ENCODE measurements around the gene TRIM5.
"Not testable (repeated sequence)": the region's sequence is repeated elsewhere in the genome, so short reads cannot be mapped to it uniquely, and the experiment has no call there.

TRIM5 gene, protein sequence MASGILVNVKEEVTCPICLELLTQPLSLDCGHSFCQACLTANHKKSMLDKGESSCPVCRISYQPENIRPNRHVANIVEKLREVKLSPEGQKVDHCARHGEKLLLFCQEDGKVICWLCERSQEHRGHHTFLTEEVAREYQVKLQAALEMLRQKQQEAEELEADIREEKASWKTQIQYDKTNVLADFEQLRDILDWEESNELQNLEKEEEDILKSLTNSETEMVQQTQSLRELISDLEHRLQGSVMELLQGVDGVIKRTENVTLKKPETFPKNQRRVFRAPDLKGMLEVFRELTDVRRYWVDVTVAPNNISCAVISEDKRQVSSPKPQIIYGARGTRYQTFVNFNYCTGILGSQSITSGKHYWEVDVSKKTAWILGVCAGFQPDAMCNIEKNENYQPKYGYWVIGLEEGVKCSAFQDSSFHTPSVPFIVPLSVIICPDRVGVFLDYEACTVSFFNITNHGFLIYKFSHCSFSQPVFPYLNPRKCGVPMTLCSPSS

DNA sequence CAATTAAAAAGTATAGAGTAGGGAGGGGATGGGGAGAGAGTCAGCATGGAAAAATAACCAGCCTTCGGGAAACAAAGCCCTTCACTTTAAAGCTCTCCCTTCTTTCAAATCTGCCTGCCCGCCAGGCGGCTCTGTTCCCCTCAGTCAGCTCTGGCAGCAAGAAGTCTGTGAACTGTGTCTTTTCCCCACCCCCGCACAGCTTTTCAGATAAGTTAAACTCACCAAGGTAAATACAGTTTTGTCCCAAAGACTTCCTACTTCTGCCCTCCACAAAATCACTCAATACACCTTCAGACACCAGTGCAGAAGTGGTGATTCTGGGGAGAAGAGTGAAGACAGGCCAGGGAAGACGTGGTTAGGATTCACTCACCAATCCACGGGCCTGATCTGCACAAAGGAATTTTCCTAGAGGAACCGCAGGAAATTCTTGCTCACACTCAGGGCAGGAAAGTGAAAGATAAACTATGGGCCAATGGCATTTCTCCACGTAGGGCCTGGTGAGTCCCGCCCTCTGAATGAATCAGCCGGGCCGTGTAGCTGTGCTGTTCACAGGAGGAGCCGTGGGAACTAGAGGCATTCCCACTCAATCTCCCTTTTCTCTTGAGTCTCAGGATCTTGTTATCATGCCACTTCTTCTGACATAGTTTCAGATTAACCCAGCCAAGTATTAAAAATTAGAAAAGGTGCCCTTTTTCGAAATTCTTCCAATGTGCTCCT is at the start of gene TRIM5:
TRIM5 (minus strand) TSS at position 429 of the 717 bp plus-strand sequence. CDS start 4,897 bp downstream, outside the sequence.
- no peak for DNase-seq

DNA sequence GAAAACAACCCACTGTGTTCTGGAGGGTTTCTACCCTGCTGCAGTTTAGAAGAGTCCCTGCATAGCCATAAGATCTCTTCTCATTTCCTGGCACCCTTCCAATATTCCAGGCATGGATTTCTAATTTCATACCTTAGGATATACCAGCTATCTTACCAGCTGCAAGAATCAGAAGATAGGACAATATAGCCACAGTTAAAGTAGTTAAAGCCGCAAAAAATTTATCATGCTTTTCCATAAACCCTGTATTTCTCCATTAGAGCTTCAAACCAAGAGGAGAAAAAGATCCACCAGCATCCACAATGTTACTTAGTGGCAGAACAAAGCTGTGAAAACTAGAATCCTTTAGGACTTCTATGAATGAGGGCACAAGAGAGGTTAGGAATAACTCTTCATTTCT is 42.8 kb upstream of the TRIM5 start:
- DNase-seq: no peak

DNA sequence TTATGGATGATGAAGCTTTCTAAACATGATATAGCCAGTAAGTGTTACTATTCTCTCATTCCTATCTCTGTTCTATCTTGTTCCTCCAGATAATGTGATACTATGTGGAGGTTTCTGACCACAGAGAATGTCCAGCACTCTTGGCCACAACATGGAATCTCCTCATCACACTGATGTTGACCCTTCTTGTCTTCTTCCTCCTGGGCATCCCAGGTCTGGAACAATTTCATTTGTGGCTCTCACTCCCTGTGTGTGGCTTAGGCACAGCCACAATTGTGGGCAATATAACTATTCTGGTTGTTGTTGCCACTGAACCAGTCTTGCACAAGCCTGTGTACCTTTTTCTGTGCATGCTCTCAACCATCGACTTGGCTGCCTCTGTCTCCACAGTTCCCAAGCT is 41.5 kb upstream of the TRIM5 start:
- DNase-seq: no peak

DNA sequence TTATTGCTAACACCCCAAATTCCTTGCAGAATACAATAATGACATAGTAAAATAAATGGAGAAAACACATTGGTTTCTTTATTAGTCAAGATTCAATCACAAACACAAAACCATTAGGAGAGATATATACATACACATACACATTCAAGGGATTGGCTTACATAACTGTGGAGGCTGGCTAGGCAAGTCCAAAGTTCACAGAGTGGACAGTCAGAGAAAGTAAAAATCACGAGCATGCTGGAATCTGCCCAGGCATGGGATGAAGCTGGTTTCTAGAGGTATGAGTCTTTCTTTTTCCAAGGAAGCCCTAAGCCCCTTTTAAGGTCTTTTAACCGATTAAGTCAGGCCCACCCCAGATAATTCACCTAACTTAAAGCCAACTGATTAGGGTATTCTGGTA is 37.7 kb upstream of the TRIM5 start:
- no peak for DNase-seq

DNA sequence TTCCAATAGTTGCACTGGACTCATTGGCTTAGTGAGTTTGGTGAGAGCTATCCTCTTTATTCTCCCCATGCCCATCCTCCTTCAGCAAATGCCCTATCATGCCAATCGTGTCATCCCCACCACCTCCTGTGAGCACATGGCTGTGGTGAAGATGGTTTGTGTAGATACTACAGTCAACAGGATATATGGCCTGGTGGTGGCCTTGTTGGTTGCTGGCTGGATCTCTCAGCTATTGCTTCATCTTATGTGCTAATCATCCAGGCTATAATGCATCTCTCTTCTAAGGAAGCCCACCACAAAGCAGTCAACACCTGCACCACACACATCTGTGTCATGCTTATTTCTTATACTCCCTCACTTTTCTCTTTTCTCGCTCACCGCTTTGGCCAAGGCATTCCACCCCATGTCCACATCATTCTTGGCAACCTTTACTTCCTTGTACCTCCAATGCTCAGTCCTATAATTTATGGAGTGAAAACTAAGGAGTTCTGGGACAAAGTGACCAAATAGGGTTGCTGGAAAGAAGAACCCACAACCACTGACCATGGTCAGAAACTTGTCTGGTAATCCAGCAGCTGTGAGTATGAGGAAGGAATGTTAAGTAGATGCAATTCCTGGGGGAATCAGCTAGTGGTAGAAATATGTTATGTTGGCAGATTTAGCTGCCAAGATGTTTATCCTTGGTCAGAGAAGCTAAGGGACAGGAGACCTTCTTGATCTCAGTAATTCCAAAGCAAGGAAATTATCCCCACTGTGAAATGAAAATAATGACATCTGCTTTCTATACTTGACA is 35.0 kb upstream of the TRIM5 start:
- DNase-seq: no peak

DNA sequence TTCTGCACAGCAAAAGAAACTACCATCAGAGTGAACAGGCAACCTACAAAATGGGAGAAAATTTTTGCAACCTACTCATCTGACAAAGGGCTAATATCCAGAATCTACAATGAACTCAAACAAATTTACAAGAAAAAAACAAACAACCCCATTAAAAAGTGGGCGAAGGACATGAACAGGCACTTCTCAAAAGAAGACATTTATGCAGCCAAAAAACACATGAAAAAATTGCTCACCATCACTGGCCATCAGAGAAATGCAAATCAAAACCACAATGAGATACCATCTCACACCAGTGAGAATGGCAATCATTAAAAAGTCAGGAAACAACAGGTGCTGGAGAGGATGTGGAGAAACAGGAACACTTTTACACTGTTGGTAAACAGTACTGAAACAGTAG is 31.6 kb upstream of the TRIM5 start:
- DNase-seq: not testable (repeated sequence)

DNA sequence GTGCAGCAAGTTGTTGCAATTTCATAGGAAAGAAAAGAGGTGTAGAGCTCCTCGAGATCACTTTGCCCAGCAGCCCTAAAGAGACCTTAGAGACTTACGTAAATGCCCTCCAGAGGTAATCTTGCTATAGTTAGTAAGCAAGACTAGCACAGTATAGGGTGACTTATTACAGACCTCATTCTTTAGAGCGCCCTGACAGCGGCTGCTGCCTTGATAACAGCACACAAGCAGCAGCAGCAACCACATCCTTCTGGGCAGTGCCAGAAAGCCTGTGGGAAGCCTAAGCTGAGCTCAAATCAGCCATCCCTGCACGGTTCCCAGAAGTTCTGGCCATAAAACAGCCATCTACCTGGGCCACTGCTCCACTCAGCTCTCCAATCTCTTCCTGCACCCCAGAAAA is 28.8 kb upstream of the TRIM5 start:
- no peak for DNase-seq

DNA sequence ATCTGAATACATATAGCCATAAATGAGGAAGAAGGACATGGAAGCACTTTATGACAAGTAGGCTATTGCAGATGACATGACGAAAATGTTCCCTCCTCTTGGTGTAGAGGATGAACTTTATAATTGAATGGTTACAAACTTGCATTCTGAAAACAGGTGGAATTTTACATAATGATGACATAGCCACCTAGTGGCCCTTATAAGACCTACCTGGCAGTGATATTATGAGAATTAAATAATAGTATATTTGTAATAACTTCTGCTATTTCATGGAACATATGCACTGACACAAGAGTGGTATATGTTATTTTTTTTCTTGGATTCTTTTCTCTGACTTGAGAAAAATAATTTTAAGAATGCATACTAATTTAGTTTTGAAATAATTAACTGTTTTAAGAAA is 27.6 kb upstream of the TRIM5 start:
- DNase-seq: no peak

DNA sequence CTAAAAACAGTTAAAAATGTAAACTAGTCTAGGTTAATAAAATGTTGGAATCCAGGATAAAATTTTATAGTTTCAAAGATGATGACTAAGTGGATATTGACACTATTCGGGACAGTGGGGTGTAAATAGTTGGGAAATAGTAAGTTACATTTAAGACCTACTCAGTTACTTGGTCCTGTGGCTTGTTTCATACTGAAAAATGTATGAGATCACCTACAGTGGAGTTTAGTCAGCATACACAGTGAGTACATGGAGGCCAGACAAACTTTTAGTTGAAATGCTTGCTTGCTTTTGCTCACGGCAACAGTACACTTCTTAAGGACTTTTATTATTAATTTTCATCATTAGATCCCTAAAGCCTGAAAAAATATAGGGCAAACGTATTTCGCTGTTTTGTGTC is 20.8 kb upstream of the TRIM5 start:
- DNase-seq: no peak

DNA sequence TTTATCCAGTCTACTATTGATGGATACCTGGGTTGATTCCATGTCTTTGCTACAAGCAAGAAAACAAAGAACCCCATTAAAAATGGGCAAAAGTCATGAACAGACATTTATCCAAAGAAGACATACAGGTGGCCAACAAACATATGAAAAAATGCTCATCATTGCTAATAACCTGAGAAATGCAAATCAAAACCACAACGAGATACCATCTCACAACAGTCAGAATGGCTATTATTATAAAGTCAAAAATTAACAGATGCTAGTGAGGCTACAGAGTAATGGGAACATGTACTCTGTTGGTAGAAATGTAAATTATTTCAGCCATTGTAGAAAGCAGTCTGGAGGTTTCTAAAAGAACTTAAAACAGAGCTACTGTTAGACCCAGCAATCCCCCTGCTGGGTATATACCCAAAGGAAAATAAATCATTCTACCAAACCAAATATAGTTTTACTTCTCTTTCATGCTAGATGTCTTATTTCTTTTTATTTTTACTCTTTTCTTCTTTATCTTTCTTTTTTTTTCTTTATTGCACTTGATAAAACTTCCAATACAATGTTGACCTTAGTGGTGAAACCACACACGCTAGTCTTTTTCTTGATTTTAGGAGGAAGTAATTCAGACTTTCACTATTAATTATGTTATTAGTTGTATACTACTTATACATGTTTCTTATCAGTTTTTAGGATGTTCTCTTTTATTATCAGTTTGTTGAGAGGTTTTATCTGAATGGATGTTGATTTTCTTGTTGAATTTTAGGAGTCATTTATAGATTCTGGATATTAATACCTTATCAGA is 19.1 kb upstream of the TRIM5 start:
- no peak for DNase-seq

DNA sequence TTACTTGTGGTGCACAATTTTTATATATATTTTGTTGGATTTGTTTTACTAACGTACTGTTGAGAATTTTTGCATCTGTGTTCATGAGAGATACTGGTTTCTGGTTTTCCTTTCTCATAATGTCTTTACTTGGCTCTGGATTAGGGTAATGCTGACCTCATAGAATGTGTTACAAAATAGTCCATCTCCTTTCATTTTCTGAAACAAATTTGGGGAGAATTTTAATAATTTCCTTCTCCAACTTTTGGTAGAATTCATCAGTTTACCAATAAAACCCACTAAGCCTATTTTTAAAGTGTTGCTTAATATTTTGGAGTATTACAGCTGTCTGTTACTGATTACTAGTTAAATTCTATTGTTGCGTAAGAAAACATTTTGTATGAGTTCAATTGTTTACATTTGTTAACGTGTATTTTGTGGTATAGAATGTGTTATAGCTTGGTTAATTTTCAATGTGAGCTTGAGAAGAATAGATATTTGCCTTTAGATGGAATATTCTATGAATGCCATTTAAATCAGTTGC is 16.2 kb upstream of the TRIM5 start:
- no peak for DNase-seq

DNA sequence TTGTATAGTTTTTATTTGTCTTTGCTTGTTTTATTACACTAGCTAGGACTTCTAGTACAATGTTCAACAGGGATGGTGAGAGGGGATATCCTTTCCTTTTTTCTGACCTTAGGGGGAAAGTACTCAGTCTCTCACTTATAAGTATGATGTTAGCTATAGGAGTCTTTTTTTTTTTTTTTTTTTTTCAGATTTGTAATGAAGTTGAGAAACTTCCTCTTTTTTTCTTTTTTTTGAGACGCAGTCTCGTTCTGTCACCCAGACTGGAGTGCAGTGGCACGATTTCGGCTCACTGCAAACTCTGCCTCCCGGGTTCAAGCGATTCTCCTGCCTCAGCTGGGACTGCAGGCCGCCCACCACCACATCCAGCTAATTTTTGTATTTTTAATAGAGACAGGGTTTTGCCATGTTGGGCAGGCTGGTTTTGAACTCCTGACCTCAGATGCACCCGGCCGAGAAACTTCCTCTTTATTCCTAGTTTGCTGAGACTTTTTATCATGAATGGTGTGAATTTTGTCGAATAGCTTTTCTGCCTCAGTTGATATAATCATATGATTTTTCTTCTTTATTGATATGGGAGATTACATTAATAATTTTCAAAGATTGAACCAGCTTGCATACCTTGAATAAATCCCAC is 15.7 kb upstream of the TRIM5 start:
- no peak for DNase-seq

DNA sequence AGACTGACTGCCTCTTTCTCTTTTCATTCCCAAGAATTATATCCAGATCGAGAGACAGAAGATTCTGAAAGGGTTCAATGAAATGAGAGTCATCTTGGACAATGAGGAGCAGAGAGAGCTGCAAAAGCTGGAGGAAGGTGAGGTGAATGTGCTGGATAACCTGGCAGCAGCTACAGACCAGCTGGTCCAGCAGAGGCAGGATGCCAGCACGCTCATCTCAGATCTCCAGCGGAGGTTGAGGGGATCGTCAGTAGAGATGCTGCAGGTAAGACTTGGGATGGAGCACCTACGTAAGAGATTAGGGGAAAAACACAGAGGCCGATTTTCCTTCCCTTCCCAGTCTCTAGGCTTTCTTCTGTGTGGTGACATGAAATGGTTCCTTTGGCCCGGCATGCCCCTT is 13.4 kb upstream of the TRIM5 start:
- no peak for DNase-seq

DNA sequence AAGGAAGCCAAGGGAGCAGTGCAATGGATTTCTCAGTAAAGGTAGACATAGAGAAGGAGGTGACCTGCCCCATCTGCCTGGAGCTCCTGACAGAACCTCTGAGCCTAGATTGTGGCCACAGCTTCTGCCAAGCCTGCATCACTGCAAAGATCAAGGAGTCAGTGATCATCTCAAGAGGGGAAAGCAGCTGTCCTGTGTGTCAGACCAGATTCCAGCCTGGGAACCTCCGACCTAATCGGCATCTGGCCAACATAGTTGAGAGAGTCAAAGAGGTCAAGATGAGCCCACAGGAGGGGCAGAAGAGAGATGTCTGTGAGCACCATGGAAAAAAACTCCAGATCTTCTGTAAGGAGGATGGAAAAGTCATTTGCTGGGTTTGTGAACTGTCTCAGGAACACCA is 11.3 kb upstream of the TRIM5 start:
- no peak for DNase-seq

DNA sequence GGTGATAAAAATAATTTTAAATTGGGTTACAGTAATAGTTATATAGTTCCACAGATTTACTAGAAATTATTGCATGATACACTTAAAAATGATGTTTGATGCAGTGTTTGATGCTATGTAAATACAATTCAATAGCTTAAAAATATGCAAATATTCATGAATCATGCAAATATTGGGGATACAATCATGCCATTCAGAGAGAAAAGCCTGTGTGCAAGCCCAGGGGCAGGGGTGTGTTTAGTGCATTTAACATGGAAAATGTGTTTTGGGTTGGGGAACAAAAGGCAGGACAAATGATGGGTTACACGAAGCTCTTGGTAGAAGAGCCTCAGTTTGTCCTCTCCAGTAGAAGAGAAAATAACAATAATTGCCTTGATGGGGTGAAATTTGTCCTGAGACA is 10.7 kb upstream of the TRIM5 start:
- no peak for DNase-seq

DNA sequence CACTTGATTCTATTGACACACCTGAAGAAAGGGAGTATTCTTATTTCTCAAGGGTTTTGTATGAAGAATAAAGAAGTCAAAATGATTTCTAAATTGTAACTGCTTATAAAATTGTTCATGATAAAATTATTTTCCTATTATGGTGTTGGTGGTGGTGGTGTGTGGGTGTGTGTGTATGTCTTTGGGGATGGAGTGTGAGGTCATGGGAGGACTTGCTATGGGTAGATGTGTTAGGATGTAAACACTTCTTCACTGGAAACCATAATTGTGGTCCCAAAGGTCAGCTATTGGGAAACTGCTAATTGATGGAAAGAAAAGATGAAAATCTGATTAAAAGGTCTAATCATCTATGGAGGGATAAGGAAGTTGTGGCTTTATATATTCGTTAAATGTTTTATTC is 9.8 kb upstream of the TRIM5 start:
- DNase-seq: no peak

DNA sequence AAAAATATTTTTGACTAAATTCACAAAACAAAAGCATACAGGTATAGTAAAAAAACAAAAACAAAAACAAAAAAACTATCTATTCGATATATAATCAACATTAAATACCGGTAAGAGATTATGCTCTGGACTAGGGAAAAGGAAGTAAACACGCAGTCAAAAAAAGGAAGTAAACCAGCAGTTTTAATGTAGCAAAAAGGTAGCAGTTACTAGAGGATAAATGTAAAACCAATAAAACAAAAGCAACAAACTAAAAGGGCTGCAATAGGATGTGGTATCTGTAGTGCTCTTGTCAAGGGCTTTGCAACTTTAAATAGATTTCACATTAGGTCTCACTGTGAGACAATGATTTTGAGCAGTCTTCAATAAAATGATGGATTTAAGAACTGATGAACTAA is 7.1 kb upstream of the TRIM5 start:
- no peak for DNase-seq

DNA sequence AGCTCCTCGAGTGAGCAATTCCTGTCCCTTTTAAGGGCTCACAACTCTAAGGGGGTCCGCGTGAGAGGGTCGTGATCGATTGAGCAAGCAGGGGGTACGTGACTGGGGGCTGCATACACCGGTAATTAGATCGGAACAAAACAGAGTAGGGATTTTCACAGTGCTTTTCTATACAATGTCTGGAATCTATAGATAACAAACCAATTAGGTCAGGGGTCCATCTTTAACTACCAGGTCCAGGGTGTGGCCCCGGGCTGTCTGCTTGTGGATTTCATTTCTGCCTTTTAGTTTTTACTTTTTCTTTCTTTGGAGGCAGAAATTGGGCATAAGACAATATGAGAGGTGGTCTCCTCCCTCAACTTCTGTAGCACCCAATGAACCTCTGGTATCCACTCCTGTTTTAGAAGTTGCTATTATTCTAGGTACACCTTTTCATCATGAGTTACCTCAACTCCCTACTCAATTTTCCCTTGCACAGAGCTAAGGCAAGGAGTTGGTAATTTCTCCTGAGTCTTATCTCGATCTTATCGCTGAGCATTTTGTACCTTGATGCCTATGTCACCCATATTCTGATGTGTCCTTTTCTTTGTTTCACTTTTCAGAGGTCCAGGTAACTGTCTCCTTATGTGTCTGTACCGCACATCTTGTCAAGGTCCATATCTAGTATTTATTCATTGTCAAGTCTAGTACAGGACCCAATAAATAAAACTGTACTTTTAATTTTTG is 6.5 kb upstream of the TRIM5 start:
- not testable (repeated sequence) for DNase-seq

DNA sequence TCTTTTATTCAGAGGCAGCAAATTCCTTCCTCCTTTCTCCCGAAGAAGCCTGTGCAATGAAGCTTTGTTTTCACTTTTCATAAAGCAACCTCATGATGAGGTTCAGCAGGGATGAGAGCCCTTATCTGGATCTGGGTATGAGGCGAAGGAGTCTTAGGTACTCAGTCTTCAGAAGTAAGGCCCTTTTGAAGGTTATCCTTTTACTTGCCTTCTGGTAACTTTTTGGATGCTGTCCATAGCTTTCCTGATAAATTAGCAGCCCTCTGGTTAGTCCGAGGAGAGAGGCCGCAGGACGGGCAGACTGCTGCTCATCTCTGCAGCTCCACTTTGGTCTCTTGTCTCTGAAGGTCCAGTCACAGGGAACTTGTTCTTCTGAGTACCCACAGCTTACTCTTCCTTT is 5.9 kb upstream of the TRIM5 start:
- no peak for DNase-seq

DNA sequence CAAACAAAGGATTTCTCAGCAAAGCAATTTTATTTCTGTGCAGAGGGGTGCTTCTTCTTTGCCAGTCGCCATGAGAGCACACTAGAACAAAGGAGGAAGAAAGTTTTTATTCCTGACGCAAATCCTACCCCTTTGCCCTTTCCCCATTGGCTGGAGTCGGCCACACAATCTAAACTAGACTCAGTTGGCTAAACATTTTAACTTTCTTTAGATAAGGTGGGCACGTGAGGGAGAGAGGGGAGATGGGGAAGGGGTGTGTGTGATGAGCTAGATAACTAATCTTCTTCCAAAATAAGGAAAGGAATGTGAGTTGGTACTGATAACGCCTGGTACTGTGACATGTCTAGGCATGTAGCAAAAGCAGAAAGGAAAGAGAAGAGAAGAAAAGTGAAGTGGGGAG is 5.3 kb upstream of the TRIM5 start:
- no peak for DNase-seq

DNA sequence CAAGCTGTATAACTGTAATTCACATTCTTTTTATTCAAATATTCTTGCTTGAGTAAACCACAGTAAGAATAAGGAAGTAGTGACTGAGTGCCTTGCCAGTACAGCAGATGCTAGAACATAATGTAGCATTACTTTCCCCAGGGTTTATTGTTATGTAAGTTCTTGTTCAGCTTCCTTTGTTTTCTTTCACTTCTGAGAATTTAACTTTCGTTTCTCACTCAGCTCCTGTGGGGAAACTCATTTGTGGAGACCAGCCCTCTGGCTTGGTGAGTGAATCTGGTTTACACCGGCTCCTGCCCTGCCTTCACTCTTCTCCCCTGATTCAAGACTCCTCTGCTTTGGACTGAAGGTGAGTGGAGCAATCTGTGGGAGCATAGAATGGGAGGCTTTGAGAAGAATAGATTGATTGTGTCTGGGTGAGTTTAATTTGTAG is 4.7 kb upstream of the TRIM5 start, which contains the start of gene TRIM22:
TRIM22 (plus strand) TSS at position 240 of the 433 bp plus-strand sequence. CDS start 6,443 bp downstream, outside the sequence.
- no peak for DNase-seq
